Stomach (tissue), 4 donors: Measurements from ENCODE around the gene PDE9A.

Experiments used
- POLR2A ChIP-seq, 4 donors: fragments of 450-650 bp; IDR thresholded peaks; one replicate each; pipeline ENCODE4 v1.6.1; 2016; ENCODE audit warnings: antibody characterized with exemption in 4 of 4, control low read depth in 2 of 4, mild to moderate bottlenecking in 1 of 4, moderate library complexity in 1 of 4
- POLR2AphosphoS5 ChIP-seq, 3 donors: sonication (generic); formaldehyde crosslinking; IDR thresholded peaks; one replicate each; pipeline ENCODE4 v1.6.1; 2016; ENCODE audit warnings: antibody characterized with exemption in 3 of 3
- TF ChIP-seq, protein P1 (sequence below), 7 experiments: fragments of 450-650 bp in 4 of 7; fragments of 200-600 bp in 3 of 7; sonication (generic) in 3 of 7; IDR thresholded peaks; one replicate each; pipeline ENCODE4 v1.5.1; 2016 to 2019; ENCODE audit warnings: antibody characterized with exemption in 7 of 7, control low read depth in 2 of 7, mild to moderate bottlenecking in 1 of 7

GRCh38 chr21:42696501-42697040 is 43.1 kb downstream of the PDE9A start:
- TF ChIP-seq, protein P1, sequence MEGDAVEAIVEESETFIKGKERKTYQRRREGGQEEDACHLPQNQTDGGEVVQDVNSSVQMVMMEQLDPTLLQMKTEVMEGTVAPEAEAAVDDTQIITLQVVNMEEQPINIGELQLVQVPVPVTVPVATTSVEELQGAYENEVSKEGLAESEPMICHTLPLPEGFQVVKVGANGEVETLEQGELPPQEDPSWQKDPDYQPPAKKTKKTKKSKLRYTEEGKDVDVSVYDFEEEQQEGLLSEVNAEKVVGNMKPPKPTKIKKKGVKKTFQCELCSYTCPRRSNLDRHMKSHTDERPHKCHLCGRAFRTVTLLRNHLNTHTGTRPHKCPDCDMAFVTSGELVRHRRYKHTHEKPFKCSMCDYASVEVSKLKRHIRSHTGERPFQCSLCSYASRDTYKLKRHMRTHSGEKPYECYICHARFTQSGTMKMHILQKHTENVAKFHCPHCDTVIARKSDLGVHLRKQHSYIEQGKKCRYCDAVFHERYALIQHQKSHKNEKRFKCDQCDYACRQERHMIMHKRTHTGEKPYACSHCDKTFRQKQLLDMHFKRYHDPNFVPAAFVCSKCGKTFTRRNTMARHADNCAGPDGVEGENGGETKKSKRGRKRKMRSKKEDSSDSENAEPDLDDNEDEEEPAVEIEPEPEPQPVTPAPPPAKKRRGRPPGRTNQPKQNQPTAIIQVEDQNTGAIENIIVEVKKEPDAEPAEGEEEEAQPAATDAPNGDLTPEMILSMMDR (IDR thresholded peaks at IDR 0.05) = no peak
- TF ChIP-seq POLR2A (IDR thresholded peaks at IDR 0.05) (no peak), POLR2AphosphoS5 (IDR thresholded peaks at IDR 0.05) (no peak)
